Stimulated activated CD4-positive, alpha-beta T cell treated with anti-CD3 and anti-CD28 coated beads, Interleukin-2, amount 100 ng/mL, for 24 hours (primary cell): ENCODE data around the gene BLVRB.

Source experiments
- DNase-seq, 2 donors: peaks; one replicate each; pipeline ENCODE4 v3.0.0-alpha.2; 2020

Gene BLVRB

GRCh38 chr19:40398417-40399131, 67.0 kb downstream of the BLVRB start:
- peak; percentile 63 to 71 for DNase-seq
